Osteoblast (primary cell): ENCODE measurements around the gene ARFIP1. TPM values are rescaled to one million over a fixed set of nuclear protein-coding genes. Genes with fewer than 3 reads are reported as not detected.

Source experiments
- DNase-seq: peaks from one replicate; pipeline ENCODE4 v3.0.0; 2011; ENCODE audit warnings: low spot score, mixed read lengths; ENCODE audit not compliant: insufficient read length; ENCODE audit errors: missing footprints
- H2AFZ ChIP-seq: 2 replicates; pipeline ENCODE4 v1.6.0; 2011; ENCODE audit warnings: mild to moderate bottlenecking, low read length
- H3K27ac ChIP-seq: 2 replicates; pipeline ENCODE4 v1.5.1; 2011; ENCODE audit warnings: mild to moderate bottlenecking, low read depth, low read length, moderate library complexity
- H3K27me3 ChIP-seq: 2 replicates; pipeline ENCODE4 v1.6.0; 2012; ENCODE audit warnings: mild to moderate bottlenecking, control low read depth, inconsistent platforms, low read length, moderate library complexity; ENCODE audit not compliant: insufficient read depth
- H3K36me3 ChIP-seq: 2 replicates; pipeline ENCODE4 v1.5.1; 2011; ENCODE audit warnings: mild to moderate bottlenecking, low read length, control low read depth, moderate library complexity; ENCODE audit not compliant: insufficient read depth
- H3K4me1 ChIP-seq: 2 replicates; pipeline ENCODE4 v1.5.1; 2011; ENCODE audit warnings: mild to moderate bottlenecking, low read length, control low read depth, moderate library complexity; ENCODE audit not compliant: insufficient read depth
- H3K4me2 ChIP-seq: 2 replicates; pipeline ENCODE4 v1.6.0; 2011; ENCODE audit warnings: mild to moderate bottlenecking, low read length; ENCODE audit not compliant: insufficient read depth
- H3K4me3 ChIP-seq: fragments of 200-600 bp; sonication (generic); 3 replicates; pipeline ENCODE4 v1.5.1; 2012; ENCODE audit warnings: mild to moderate bottlenecking, low read length, inconsistent platforms; ENCODE audit not compliant: insufficient read depth
- H3K79me2 ChIP-seq: 2 replicates; pipeline ENCODE4 v1.6.0; 2012; ENCODE audit warnings: mild to moderate bottlenecking, low read length, control low read depth, inconsistent platforms; ENCODE audit not compliant: insufficient read depth
- H3K9me3 ChIP-seq: 2 replicates; pipeline ENCODE4 v1.5.1; 2011; ENCODE audit warnings: low read depth, low read length, control low read depth
- H4K20me1 ChIP-seq: 2 replicates; pipeline ENCODE4 v1.6.0; 2012; ENCODE audit warnings: mild to moderate bottlenecking, low read length, control low read depth; ENCODE audit not compliant: insufficient read depth
- CTCF ChIP-seq: IDR thresholded peaks from 2 replicates; pipeline ENCODE4 v1.5.1; 2011; ENCODE audit warnings: mild to moderate bottlenecking, low read depth, low read length, moderate library complexity; ENCODE audit errors: extremely low read depth
- total RNA-seq: library from RNA; depleted of rRNA; stranded (reverse); fragments of >200 nt; gene quantifications from 2 replicates; pipeline ENCODE4 v1.2.3, GENCODE V29; 2012

ARFIP1 gene
- total RNA-seq, 1 donor: 38.7 TPM

DNA sequence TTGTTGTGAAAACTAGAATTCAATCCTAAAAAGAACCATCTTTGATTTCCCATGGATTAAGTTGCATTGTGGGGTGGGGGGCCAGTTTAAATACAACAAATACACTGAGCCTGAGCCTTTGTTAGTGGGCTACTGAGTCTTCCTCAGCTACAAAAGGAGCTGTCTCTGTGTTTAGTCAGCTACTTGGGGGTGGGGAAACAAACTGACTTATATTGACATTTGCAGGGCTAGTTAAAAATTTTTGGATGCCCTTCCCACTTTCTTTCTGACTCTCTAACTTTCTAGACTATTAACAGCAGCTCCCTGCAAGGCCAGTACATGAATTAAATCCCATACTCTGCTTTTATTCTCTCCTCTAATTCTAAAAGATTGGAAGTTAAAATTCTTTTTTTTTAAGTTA is 123.9 kb downstream of the ARFIP1 start:
- Histone ChIP-seq H2AFZ (no peak overlapping the region), H3K79me2 (no peaks in the 10 kb centered on the region), H3K27ac (no peak overlapping the region), H3K9me3 (no peaks in the 10 kb centered on the region), H3K4me3 (no peak overlapping the region), H3K36me3 (no peaks in the 10 kb centered on the region), H3K4me2 (no peak overlapping the region), H4K20me1 (no peaks in the 10 kb centered on the region), H3K27me3 (no peaks in the 10 kb centered on the region), H3K4me1 (no peaks in the 10 kb centered on the region)
- no peak for DNase-seq
- no peak for TF ChIP-seq CTCF

- Histone ChIP-seq H3K36me3 (no peaks in the 10 kb centered on the region), H3K4me3 (no peak overlapping the region), H3K9me3 (no peaks in the 10 kb centered on the region), H3K27ac (no peak overlapping the region), H4K20me1 (no peaks in the 10 kb centered on the region), H3K79me2 (no peaks in the 10 kb centered on the region), H2AFZ (no peak overlapping the region), H3K27me3 (no peaks in the 10 kb centered on the region), H3K4me2 (no peak overlapping the region), H3K4me1 (no peaks in the 10 kb centered on the region)
- no peak for DNase-seq
- no peak for TF ChIP-seq CTCF
Observed at GRCh38 chr4:152909901-152910300, 130.1 kb downstream of the ARFIP1 start.

GRCh38 chr4:152910521-152910920 is 130.8 kb downstream of the ARFIP1 start:
- no peak for DNase-seq
- no peaks in the 10 kb centered on the region for H3K36me3 ChIP-seq
- no peak overlapping the region for H3K4me3 ChIP-seq
- H2AFZ ChIP-seq: no peak overlapping the region
- H4K20me1 ChIP-seq: no peaks in the 10 kb centered on the region
- no peak for TF ChIP-seq CTCF
- no peak overlapping the region for H3K27ac ChIP-seq
- no peaks in the 10 kb centered on the region for H3K9me3 ChIP-seq
- H3K79me2 ChIP-seq: no peaks in the 10 kb centered on the region
- H3K4me1 ChIP-seq: no peaks in the 10 kb centered on the region
- H3K4me2 ChIP-seq: no peak overlapping the region
- H3K27me3 ChIP-seq: no peaks in the 10 kb centered on the region

GRCh38 chr4:152917543-152918395 is 138.0 kb downstream of the ARFIP1 start:
- no peak for TF ChIP-seq CTCF
- no peak overlapping the region for H3K27ac ChIP-seq
- H3K79me2 ChIP-seq: no peaks in the 10 kb centered on the region
- DNase-seq: no peak
- peaks cover 7% of the 10 kb centered on the region for H3K36me3 ChIP-seq
- H3K4me1 ChIP-seq: no peaks in the 10 kb centered on the region
- H4K20me1 ChIP-seq: no peaks in the 10 kb centered on the region
- H3K4me2 ChIP-seq: no peak overlapping the region
- no peak overlapping the region for H2AFZ ChIP-seq
- H3K4me3 ChIP-seq: no peak overlapping the region
- H3K9me3 ChIP-seq: peaks cover 7% of the 10 kb centered on the region
- H3K27me3 ChIP-seq: no peaks in the 10 kb centered on the region
